Mononuclear cell (primary cell): ENCODE results near the gene ANKRD12. TPM values are rescaled to one million over a fixed set of nuclear protein-coding genes. Genes with fewer than 3 reads are reported as not detected.
"Not testable (repeated sequence)": the region's sequence is repeated elsewhere in the genome, so short reads cannot be mapped to it uniquely, and the experiment has no call there.

Experiments
- H3K27me3 ChIP-seq: 2 replicates; pipeline ENCODE4 v1.6.0; 2011; ENCODE audit warnings: low read length, control low read depth; ENCODE audit not compliant: insufficient read depth
- H3K4me1 ChIP-seq: 2 replicates; pipeline ENCODE4 v1.5.1; 2011; ENCODE audit warnings: mild to moderate bottlenecking, low read length, control low read depth; ENCODE audit not compliant: insufficient read depth
- H3K4me3 ChIP-seq: 2 replicates; pipeline ENCODE4 v1.5.1; 2011; ENCODE audit warnings: mild to moderate bottlenecking, low read length, moderate library complexity
- H3K9me3 ChIP-seq: 2 replicates; pipeline ENCODE4 v1.5.1; 2011; ENCODE audit warnings: low read depth, mild to moderate bottlenecking, control low read depth, low read length
- total RNA-seq: library from RNA; depleted of rRNA; stranded (reverse); fragments of >200 nt; gene quantifications from one replicate; pipeline ENCODE4 v1.2.3, GENCODE V29; 2012

Gene ANKRD12
- total RNA-seq, 1 donor = 287 TPM

DNA sequence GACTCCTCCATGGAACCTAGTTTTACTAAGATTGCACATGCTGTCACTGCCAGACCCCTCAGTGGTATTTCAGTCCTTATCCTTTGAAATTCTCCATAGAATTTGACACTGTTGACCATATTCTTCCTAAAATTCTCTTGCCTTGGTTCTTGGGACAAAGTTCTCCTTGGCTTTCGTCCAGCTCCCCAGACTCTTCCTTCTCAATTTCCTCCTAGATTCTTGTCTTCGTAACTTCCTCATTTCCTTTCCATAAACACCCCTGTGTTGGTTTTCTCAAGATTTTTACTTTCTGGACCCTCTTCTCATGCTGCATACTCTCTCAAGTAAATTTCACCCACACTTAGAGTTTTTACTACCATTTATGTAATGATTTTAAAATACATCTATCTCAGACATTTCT lies 101.4 kb downstream of the ANKRD12 start:
- no peaks in the 10 kb centered on the region for H3K9me3 ChIP-seq
- H3K27me3 ChIP-seq = no peaks in the 10 kb centered on the region
- H3K4me1 ChIP-seq = peaks cover 7% of the 10 kb centered on the region
- no peak overlapping the region for H3K4me3 ChIP-seq

DNA sequence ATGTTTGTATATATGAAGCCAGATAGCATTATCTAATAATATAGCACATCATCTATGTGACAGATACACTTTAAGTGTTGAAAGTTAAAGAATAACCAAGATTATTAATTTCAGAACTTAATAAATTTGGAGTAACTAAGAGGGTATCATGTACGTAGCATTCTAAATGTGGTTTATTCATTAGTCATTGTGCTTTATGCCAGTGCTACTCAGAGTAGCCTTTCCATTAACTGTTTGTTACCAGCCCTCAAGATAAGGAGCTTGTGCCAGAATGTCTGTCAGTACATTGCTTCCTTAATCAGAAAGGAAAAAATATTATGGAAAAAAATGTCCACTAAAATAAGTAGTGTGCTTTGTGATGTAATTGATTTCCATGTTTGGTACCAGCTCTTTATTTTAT lies 103.1 kb downstream of the ANKRD12 start:
- H3K4me1 ChIP-seq = peaks cover 11% of the 10 kb centered on the region
- no peaks in the 10 kb centered on the region for H3K27me3 ChIP-seq
- H3K9me3 ChIP-seq = no peaks in the 10 kb centered on the region
- no peak overlapping the region for H3K4me3 ChIP-seq

DNA sequence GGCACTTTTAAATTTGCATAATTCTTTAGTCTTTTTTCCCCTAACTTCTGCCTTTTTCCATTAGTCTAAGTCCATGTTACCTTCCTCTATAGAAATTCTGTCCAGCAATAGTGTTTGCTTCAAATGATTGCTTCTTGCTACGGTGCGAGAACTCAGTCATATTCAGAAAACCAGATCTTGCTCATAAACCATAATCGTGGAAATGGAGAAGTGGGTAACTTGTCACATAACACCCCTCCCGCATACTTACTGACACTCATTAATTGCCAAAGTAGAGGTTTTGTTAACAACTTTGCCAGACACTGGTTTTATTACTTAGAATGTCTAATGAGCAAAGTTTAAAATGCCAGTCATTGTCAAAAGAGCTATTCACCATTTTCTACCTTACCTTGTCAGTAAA lies 103.7 kb downstream of the ANKRD12 start:
- H3K4me3 ChIP-seq = no peak overlapping the region
- peaks cover 11% of the 10 kb centered on the region for H3K4me1 ChIP-seq
- no peaks in the 10 kb centered on the region for H3K27me3 ChIP-seq
- H3K9me3 ChIP-seq = no peaks in the 10 kb centered on the region

DNA sequence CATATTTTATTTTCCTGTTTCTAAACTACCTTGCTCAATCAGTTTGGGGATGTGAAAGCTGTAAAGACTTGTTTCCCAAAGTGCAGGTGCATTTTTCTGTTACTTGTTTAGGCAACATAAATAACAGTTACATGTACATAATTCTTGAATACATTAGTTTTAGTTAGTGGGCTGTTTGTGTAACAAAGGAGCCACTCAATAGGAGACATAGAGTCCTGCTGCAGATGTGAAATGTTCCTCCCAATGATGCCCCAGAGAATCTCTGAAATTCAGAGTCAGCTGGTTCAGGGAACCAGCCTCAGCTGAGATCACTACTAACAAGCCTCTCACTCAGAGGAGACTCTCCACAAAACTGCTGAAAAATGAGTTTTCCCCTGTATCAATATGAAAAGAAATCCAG lies 106.4 kb downstream of the ANKRD12 start:
- H3K4me1 ChIP-seq = peaks cover 7% of the 10 kb centered on the region
- no peak overlapping the region for H3K4me3 ChIP-seq

DNA sequence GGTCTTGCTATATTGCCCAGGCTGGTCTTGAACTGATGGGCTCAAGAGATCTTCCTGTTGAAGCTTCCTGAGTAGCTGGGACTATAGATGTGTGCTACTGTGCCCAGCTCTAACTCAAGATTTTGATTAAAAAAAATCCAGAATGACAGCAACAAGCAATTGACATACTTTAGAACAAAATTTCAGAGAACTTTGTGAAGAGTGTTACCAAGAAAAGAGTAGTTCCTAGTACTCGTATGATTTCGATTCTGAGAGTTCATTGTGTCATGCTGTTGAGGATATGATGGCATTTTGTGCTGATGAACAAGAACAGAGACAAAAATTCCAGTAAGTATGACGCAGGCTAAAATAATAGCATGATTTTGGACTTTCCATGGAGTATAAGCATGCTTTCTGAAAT lies 107.8 kb downstream of the ANKRD12 start:
- Histone ChIP-seq H3K27me3 (no peaks in the 10 kb centered on the region), H3K4me3 (no peak overlapping the region), H3K9me3 (no peaks in the 10 kb centered on the region), H3K4me1 (peaks cover 4% of the 10 kb centered on the region)

More for the DNA sequence above, 106.4 kb downstream of the ANKRD12 start:
- no peaks in the 10 kb centered on the region for H3K9me3 ChIP-seq
- no peaks in the 10 kb centered on the region for H3K27me3 ChIP-seq

DNA sequence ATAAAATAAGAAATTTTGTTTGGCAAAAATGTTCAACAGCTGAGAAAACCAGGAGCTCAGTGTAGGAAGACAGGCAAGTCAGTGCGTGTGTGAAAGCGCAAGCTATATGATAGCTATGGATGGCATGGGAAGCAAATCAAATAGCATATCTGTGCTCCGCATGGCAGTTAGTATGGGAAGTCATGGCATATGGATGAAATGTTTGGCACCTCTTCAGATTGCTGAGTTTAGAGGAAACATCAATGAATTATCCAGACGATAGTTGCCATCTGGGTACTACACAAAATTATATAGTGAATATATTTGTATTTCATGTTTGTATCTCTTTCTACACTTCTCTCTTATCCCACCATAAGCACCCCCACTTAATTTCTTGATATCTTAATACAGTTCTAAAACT lies 112.1 kb downstream of the ANKRD12 start:
- no peaks in the 10 kb centered on the region for H3K9me3 ChIP-seq

DNA sequence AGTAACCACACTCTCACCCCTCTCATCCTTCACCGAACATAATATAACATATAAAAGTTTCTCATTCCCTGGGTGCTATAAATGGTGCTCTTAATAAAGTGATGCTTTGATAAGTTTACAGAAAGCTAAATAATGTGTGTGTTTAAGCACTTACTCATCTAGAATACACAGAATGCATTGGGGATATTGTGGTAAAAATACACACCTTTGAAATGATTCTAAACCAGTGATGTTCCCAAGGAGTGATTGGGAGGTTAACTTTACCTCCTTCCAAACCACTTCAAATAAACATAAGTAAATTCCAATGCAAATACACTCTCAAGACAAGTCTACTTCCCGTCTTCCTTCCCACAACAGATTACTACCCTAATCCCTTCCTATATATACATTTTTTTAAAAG lies 112.7 kb downstream of the ANKRD12 start:
- H3K27me3 ChIP-seq = no peaks in the 10 kb centered on the region

More for the DNA sequence above, 112.1 kb downstream of the ANKRD12 start:
- no peaks in the 10 kb centered on the region for H3K27me3 ChIP-seq
- no peak overlapping the region for H3K4me3 ChIP-seq
- no peaks in the 10 kb centered on the region for H3K4me1 ChIP-seq

DNA sequence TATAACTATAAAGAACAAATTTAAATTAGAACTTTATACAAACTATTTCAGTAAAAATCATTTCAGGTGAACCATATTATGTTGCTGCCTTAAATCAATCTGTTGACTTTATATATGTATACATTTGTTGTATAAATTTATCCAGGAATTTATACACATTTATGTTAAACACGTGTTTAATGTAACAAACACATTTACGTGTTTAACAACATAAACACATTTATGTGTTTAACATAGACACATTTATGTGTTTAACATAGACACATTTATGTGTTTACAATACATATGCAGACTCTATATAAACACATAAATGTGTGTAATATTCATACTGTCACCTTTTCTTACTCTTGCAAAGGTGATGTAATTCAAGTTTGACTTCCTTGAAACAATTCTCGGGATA lies 122.6 kb downstream of the ANKRD12 start:
- no peaks in the 10 kb centered on the region for H3K27me3 ChIP-seq
- H3K4me1 ChIP-seq = no peaks in the 10 kb centered on the region
- H3K9me3 ChIP-seq = no peaks in the 10 kb centered on the region
- no peak overlapping the region for H3K4me3 ChIP-seq

More for the DNA sequence above, 112.7 kb downstream of the ANKRD12 start:
- Histone ChIP-seq H3K4me3 (no peak overlapping the region), H3K9me3 (no peaks in the 10 kb centered on the region), H3K4me1 (no peaks in the 10 kb centered on the region)

DNA sequence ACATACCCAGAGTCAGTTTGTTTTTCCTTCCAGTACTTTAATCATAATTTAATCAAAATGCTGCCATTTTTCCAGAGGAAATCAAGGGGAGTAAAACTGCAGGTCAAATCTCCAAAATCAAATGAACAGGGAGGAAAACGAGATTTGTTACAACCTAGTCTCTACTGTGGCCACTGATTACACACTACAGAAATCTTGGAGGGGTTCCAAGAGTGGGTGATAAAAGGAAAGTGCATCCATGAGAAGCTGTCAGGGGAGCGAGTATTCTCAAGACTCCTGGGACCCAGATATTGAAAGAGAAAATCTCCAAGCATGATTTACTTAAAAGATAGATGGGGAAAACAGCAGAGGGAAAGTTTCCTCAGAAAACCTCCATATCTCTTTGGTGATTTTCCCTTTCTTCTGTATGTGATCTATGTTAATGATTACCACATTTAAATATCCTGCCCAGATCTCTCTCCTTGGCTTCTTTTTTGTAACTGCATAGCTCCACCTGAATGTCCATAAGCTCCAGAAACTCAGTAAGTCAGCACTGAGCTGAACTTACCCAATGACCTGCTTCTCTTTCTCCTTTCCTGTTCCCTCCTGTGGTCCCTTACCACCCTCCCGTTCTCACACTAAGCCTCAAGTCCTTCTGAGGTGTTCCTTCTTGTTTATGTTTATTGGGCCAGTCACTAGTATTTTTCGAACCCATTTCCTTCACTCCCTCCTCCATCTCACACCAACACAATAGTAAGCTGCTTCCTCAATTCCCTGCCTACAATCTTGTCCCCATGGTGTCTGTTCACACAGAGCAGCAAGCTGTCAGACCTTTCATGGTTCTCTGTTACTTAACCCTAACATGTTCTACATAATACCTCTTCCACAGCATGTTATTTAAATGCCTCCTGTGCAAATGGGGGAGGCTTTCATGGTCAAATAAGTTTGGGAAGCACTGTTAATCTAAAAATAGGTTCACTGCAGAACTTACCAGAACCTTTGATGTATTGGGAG lies 124.1 kb downstream of the ANKRD12 start:
- H3K4me3 ChIP-seq = no peak overlapping the region
- H3K9me3 ChIP-seq = no peaks in the 10 kb centered on the region
- no peaks in the 10 kb centered on the region for H3K27me3 ChIP-seq
- no peaks in the 10 kb centered on the region for H3K4me1 ChIP-seq

DNA sequence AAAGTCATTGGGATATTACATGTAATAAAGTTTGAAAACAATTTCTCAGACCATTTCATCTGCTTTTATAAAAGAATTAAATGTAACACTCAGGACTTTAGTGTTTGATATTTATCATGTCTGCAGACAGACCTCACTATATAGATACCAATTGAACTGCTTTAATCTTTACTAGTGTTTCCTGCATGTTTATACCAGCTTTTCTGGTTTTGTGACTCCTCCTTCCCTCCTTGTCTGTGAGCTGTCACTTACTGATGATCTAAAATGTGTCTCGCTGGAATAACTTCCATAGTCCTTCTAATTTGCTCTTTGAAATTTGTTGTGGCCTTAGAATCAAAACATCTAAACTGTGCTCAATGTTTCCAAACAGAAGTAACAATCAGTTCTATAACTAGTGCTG lies 126.7 kb downstream of the ANKRD12 start:
- Histone ChIP-seq H3K27me3 (no peaks in the 10 kb centered on the region), H3K9me3 (no peaks in the 10 kb centered on the region), H3K4me3 (no peak overlapping the region), H3K4me1 (no peaks in the 10 kb centered on the region)

DNA sequence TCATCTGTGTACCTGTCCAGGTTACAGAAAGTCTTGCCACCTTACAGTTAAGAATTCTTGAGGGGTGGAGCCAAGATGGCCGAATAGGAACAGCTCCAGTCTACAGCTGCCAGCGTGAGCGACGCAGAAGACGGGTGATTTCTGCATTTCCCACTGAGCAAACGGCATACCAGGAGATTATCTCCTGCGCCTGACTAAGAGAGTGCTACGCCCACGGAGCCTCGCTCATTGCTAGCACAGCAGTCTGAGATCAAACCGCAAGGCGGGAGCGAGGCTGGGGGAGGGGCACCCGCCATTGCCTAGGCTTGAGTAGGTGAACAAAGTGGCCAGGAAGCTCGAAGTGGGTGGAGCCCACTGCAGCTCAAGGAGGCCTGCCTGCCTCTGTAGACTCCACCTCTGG lies 128.2 kb downstream of the ANKRD12 start:
- H3K9me3 ChIP-seq, H3K4me3 ChIP-seq, H3K27me3 ChIP-seq, H3K4me1 ChIP-seq: not testable (repeated sequence)

DNA sequence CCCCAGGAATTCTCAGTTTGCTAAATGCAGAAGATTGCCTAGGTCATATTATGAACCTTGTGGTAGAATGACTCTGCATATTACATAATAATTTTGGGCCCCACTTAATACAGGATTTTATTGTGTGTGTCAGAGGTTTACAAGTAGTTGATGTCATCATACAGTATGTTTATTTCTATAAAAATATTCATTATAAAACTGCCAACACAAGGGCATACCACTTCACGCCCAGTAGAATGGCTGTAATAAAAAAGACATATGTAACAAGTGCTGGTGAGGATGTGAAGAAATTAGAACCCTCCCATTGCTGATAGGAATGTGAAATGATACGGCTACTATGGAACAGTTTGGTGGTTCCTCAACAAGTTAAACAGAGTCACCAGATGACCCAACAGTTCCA lies 136.6 kb downstream of the ANKRD12 start:
- Histone ChIP-seq H3K4me1 (no peaks in the 10 kb centered on the region), H3K4me3 (no peak overlapping the region), H3K27me3 (no peaks in the 10 kb centered on the region), H3K9me3 (no peaks in the 10 kb centered on the region)

DNA sequence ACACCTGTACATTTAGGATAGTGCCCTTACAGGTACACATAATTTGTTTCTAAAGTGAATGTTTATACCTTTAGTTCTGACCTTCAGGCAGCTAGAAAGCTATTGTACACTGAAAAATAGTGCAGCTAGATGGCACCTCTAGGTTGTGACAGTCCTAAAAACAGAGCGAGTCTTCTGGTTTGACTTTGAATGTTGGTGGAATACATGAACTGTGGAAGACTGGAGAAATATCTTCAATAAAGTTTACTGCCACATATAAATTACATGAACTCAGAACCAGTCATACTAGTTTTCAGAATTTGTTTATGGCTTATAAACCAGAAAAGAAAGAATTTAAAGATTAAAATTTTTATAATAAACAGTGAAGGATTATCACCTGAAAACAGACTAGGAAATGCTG lies 139.3 kb downstream of the ANKRD12 start:
- Histone ChIP-seq H3K4me3 (no peak overlapping the region), H3K4me1 (no peaks in the 10 kb centered on the region), H3K9me3 (no peaks in the 10 kb centered on the region), H3K27me3 (no peaks in the 10 kb centered on the region)

DNA sequence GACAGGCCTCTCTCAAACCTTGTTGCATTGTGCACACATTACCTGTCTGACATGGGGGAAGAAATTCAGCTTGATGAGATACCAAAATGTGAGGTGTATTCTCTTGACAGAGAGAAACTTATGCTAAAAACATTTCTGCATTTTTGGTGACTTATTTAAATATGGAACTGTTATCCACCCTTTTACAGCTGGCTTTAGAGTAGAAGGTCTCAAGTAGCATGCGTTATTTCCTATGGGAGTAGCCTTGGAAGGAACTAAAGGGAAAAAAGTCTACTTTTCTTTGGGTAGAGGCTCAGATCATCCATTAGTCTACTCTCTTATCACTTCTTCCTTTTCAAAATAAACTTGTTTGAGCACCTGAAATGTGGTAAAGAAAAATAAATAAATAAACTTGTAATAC lies 141.4 kb downstream of the ANKRD12 start:
- Histone ChIP-seq H3K9me3 (no peaks in the 10 kb centered on the region), H3K4me3 (no peak overlapping the region), H3K27me3 (no peaks in the 10 kb centered on the region), H3K4me1 (no peaks in the 10 kb centered on the region)

DNA sequence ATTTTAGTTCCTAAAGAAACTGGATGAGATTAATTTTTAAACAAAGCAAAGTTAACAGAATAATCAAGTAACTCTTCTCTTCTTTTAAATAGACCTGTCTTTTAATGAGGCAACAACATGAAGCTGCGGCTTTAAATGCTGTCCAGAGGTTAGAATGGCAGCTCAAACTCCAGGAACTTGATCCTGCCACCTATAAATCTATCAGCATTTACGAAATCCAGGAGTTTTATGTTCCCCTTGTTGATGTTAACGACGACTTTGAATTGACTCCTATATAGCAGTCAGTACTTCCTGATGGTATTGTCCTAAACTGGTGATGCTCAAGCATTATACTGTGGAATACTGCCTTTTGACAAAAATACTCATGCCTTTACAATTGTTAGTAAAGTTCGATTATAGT lies 144.3 kb downstream of the ANKRD12 start:
- H3K4me1 ChIP-seq = no peaks in the 10 kb centered on the region
- H3K27me3 ChIP-seq = no peaks in the 10 kb centered on the region
- no peaks in the 10 kb centered on the region for H3K9me3 ChIP-seq
- no peak overlapping the region for H3K4me3 ChIP-seq

DNA sequence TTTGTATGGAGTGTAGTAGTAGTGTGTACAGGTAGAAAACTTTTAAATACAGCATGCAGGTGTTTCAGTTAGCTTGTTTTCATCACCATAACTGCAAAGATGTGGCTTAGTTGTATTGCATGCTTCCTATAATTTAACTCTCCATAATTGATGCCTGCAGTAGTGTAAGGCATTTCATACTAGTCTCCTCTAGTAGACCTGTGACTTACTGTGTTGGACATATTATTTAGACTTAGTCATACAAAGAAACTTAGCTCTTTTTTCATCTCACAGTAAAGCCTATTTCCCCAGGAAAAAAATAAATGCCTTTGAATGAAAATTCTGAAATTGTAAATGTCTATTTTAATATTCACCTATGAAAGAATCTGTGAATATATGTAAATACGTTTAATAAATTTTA lies 145.2 kb downstream of the ANKRD12 start:
- no peaks in the 10 kb centered on the region for H3K27me3 ChIP-seq
- H3K9me3 ChIP-seq = no peaks in the 10 kb centered on the region
- no peak overlapping the region for H3K4me3 ChIP-seq
- no peaks in the 10 kb centered on the region for H3K4me1 ChIP-seq
